SU-DHL-6 (cell line): ENCODE data around the gene IGF2BP2.
"Not testable (repeated sequence)": the region's sequence is repeated elsewhere in the genome, so short reads cannot be mapped to it uniquely, and the experiment has no call there.

Experiments
- H2AFZ ChIP-seq: fragments of 200-600 bp; sonication (generic); 2 replicates; pipeline ENCODE4 v1.6.1; 2014; ENCODE audit warnings: low read depth, mild to moderate bottlenecking, moderate library complexity, mixed read lengths, antibody characterized with exemption, low read length; ENCODE audit not compliant: severe bottlenecking
- H3F3A ChIP-seq: fragments of 200-600 bp; shearing (Covaris generic); 2 replicates; pipeline ENCODE4 v1.6.0; 2016; ENCODE audit warnings: antibody characterized with exemption, mild to moderate bottlenecking; ENCODE audit not compliant: insufficient read depth
- H3K27ac ChIP-seq: fragments of 200-600 bp; sonication (generic); 2 replicates; pipeline ENCODE4 v1.5.1; 2016; ENCODE audit warnings: low read depth, mild to moderate bottlenecking, low read length, moderate library complexity, mixed read lengths
- H3K27me3 ChIP-seq: fragments of 200-600 bp; sonication (generic), shearing (Covaris generic); 2 replicates; pipeline ENCODE4 v1.6.0; 2014; ENCODE audit warnings: mild to moderate bottlenecking, low read length
- H3K36me3 ChIP-seq: fragments of 200-600 bp; sonication (generic); 2 replicates; pipeline ENCODE4 v1.6.1; 2014; ENCODE audit warnings: mild to moderate bottlenecking, low read length, mixed read lengths
- H3K4me2 ChIP-seq: fragments of 300-600, 200-600 bp; shearing (Covaris generic), sonication (generic); 2 replicates; pipeline ENCODE4 v1.6.0; 2014; ENCODE audit warnings: low read length, low read depth, mild to moderate bottlenecking; ENCODE audit not compliant: poor library complexity, severe bottlenecking
- H3K4me3 ChIP-seq: fragments of 200-600 bp; sonication (generic); 2 replicates; pipeline ENCODE4 v1.5.1; 2014; ENCODE audit warnings: antibody characterized with exemption, low read length, mild to moderate bottlenecking, mixed read lengths; ENCODE audit not compliant: insufficient read depth, poor library complexity, severe bottlenecking
- H3K79me2 ChIP-seq: fragments of 200-600 bp; sonication (generic); 2 replicates; pipeline ENCODE4 v1.6.1; 2014; ENCODE audit warnings: mild to moderate bottlenecking, low read length, moderate library complexity; ENCODE audit not compliant: insufficient read depth
- H3K9ac ChIP-seq: fragments of 200-600 bp; sonication (generic); 2 replicates; pipeline ENCODE4 v1.7.0; 2014; ENCODE audit warnings: mild to moderate bottlenecking, low read length
- H3K9me2 ChIP-seq: fragments of 200-600 bp; sonication (generic); replicated peaks from 2 replicates; pipeline ENCODE4 v1.6.1; 2014; ENCODE audit warnings: low read length; ENCODE audit not compliant: insufficient read depth
- H3K9me3 ChIP-seq: fragments of 200-600 bp; sonication (generic); 2 replicates; pipeline ENCODE4 v1.6.1; 2014; ENCODE audit warnings: low read length, mixed read lengths; ENCODE audit not compliant: insufficient read depth
- H4K20me1 ChIP-seq: fragments of 200-600 bp; sonication (generic); 2 replicates; pipeline ENCODE4 v1.6.1; 2014; ENCODE audit warnings: low read depth, mild to moderate bottlenecking, antibody characterized with exemption, low read length, moderate library complexity, mixed read lengths
- EZH2phosphoT487 ChIP-seq: fragments of 200-600 bp; sonication (generic), shearing (Covaris generic); conservative IDR thresholded peaks from 2 replicates; pipeline ENCODE4 v1.6.1; 2018; ENCODE audit warnings: mild to moderate bottlenecking, antibody characterized with exemption, low read length, moderate library complexity, mixed read lengths
- TF ChIP-seq, protein P1 (sequence below): fragments of 200-600 bp; sonication (generic); IDR thresholded peaks from one replicate; pipeline ENCODE4 v1.5.1; 2017; ENCODE audit warnings: antibody characterized with exemption, mild to moderate bottlenecking, low read length, moderate library complexity; ENCODE audit not compliant: insufficient read depth, poor library complexity, severe bottlenecking

IGF2BP2 gene

GRCh38 chr3:185807445-185808068 lies 17.3 kb downstream of the IGF2BP2 start:
- no peaks in the 10 kb centered on the region for H4K20me1 ChIP-seq
- H2AFZ ChIP-seq: no peak overlapping the region
- no peak overlapping the region for H3K9ac ChIP-seq
- H3K79me2 ChIP-seq: no peaks in the 10 kb centered on the region
- no peaks in the 10 kb centered on the region for H3K9me3 ChIP-seq
- H3K4me2 ChIP-seq: no peak overlapping the region
- no peaks in the 10 kb centered on the region for H3K27me3 ChIP-seq
- no peak for TF ChIP-seq EZH2phosphoT487
- TF ChIP-seq, protein P1, sequence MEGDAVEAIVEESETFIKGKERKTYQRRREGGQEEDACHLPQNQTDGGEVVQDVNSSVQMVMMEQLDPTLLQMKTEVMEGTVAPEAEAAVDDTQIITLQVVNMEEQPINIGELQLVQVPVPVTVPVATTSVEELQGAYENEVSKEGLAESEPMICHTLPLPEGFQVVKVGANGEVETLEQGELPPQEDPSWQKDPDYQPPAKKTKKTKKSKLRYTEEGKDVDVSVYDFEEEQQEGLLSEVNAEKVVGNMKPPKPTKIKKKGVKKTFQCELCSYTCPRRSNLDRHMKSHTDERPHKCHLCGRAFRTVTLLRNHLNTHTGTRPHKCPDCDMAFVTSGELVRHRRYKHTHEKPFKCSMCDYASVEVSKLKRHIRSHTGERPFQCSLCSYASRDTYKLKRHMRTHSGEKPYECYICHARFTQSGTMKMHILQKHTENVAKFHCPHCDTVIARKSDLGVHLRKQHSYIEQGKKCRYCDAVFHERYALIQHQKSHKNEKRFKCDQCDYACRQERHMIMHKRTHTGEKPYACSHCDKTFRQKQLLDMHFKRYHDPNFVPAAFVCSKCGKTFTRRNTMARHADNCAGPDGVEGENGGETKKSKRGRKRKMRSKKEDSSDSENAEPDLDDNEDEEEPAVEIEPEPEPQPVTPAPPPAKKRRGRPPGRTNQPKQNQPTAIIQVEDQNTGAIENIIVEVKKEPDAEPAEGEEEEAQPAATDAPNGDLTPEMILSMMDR: no peak
- H3K4me3 ChIP-seq: no peak overlapping the region
- H3K27ac ChIP-seq: no peak overlapping the region
- H3K36me3 ChIP-seq: no peaks in the 10 kb centered on the region
- H3K9me2 ChIP-seq: no peaks in the 10 kb centered on the region
- no peaks in the 10 kb centered on the region for H3F3A ChIP-seq

- not testable (repeated sequence) for H3K36me3 ChIP-seq, H3K9me3 ChIP-seq, H3K4me3 ChIP-seq, H4K20me1 ChIP-seq, H3K27me3 ChIP-seq, H3K79me2 ChIP-seq, H2AFZ ChIP-seq, H3F3A ChIP-seq, H3K9ac ChIP-seq, H3K27ac ChIP-seq, H3K4me2 ChIP-seq, H3K9me2 ChIP-seq
Measured at GRCh38 chr3:185798831-185799110, 26.1 kb downstream of the IGF2BP2 start.

DNA sequence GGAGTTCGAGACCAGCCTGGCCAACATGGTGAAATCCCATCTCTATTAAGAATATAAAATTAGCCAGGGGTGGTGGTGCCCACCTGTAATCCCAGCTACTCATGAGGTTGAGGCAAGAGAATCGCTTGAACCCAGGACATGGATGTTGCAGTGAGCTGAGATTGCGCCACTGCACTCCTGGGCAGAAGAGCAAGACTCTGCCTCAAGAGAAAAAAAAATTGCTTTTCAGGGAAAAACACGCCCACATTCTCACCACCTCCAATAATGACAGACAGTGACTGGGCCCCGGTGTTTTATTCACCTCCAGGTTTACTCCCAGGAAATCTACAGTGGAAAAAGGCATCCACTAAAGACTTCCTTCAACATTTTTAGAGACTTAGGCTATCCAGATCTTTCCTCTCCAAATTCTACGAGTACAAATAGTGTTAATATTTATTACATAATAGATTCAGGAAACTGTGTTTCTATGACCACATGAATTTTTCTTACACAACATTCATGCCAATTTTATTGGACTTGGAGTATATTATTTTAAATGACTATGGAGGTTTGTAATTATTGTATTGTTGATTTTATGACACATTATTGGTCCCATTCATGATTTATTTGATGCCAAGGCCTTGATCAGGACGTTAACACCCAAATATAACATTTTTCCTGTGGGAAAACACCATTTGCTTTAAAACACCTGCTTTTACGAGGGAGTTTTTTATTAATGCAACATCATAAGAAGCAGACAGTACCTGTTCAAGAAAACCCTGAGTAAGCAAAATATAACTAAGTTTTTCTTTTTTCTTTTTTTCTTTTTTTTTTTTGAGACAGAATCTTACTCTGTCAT lies 26.6 kb downstream of the IGF2BP2 start:
- Histone ChIP-seq H3K79me2 (no peaks in the 10 kb centered on the region), H3K4me2 (no peak overlapping the region), H3F3A (no peaks in the 10 kb centered on the region)

More for the DNA sequence above, 26.6 kb downstream of the IGF2BP2 start:
- TF ChIP-seq EZH2phosphoT487: no peak
- TF ChIP-seq, protein P1: no peak
- H3K9me3 ChIP-seq: no peaks in the 10 kb centered on the region
- no peak overlapping the region for H2AFZ ChIP-seq
- H3K4me3 ChIP-seq: no peak overlapping the region
- H3K9ac ChIP-seq: no peak overlapping the region
- no peaks in the 10 kb centered on the region for H4K20me1 ChIP-seq
- no peaks in the 10 kb centered on the region for H3K36me3 ChIP-seq
- H3K27ac ChIP-seq: no peak overlapping the region
- no peaks in the 10 kb centered on the region for H3K9me2 ChIP-seq
- H3K27me3 ChIP-seq: no peaks in the 10 kb centered on the region
